ENCODE measurements around the gene SLC25A53.
A peak's percentile ranks its signal among the peaks of the same experiment; 100 is the strongest.
"Not testable (repeated sequence)": the region's sequence is repeated elsewhere in the genome, so short reads cannot be mapped to it uniquely, and the experiment has no call there.

Gene SLC25A53

GRCh38 chrX:104112326-104112951 is 44.4 kb downstream of the SLC25A53 start, which contains the start of gene ZCCHC18:
Gene ZCCHC18 (plus strand): TSS chrX:104112523. CDS start chrX:104114112, 1,589 bp downstream.
- Histone ChIP-seq H3K9me3 (no peaks in the 10 kb centered on the region), H3K27ac (no peak within 1 kb of the TSS), H3K36me3 (no peaks in the 10 kb centered on the region), H3K4me1 (ENCODE audit: control insufficient read depth in 1 of 2, insufficient read depth in 1 of 2, low read depth in 1 of 2, low read length in 1 of 2) (peaks cover 5 to 12% of the 10 kb centered on the region in 2 experiments), H3K4me3 (ENCODE audit: low read depth in 1 of 2, low read length in 1 of 2) (peak within 1 kb of the TSS; percentile 25 to 45), H3K27me3 (peaks cover 58% of the 10 kb centered on the region)
- TF ChIP-seq CTCF (IDR thresholded peaks at IDR 0.05): no peak

- not testable (repeated sequence) for H3K4me1 ChIP-seq (ENCODE audit: control insufficient read depth in 1 of 2, insufficient read depth in 1 of 2, low read depth in 1 of 2, low read length in 1 of 2); H3K4me3 ChIP-seq (ENCODE audit: low read depth in 1 of 2, low read length in 1 of 2); H3K27ac ChIP-seq; H3K36me3 ChIP-seq; H3K9me3 ChIP-seq
- peaks cover 58% of the 10 kb centered on the region for H3K27me3 ChIP-seq
Measured at GRCh38 chrX:104110491-104111240, 46.1 kb downstream of the SLC25A53 start.

- no peaks in the 10 kb centered on the region for H3K9me3 ChIP-seq
- no peak for TF ChIP-seq CTCF (IDR thresholded peaks at IDR 0.05)
- peaks cover 51% of the 10 kb centered on the region for H3K27me3 ChIP-seq
- no peak overlapping the region for H3K27ac ChIP-seq
- H3K36me3 ChIP-seq: no peaks in the 10 kb centered on the region
- peaks cover 4 to 10% of the 10 kb centered on the region in 2 experiments for H3K4me1 ChIP-seq (ENCODE audit: control insufficient read depth in 1 of 2, insufficient read depth in 1 of 2, low read depth in 1 of 2, low read length in 1 of 2)
- no peak overlapping the region for H3K4me3 ChIP-seq (ENCODE audit: low read depth in 1 of 2, low read length in 1 of 2)
Measured at GRCh38 chrX:104108955-104109354, 47.9 kb downstream of the SLC25A53 start.

GRCh38 chrX:104105330-104106262 is 51.2 kb downstream of the SLC25A53 start:
- Histone ChIP-seq H3K4me3 (ENCODE audit: low read depth in 1 of 2, low read length in 1 of 2) (no peak overlapping the region), H3K36me3 (no peaks in the 10 kb centered on the region), H3K27me3 (peaks cover 17% of the 10 kb centered on the region), H3K27ac (no peak overlapping the region), H3K9me3 (no peaks in the 10 kb centered on the region), H3K4me1 (ENCODE audit: control insufficient read depth in 1 of 2, insufficient read depth in 1 of 2, low read depth in 1 of 2, low read length in 1 of 2) (no peaks in the 10 kb centered on the region)
- TF ChIP-seq CTCF (IDR thresholded peaks at IDR 0.05): no peak

- Histone ChIP-seq H3K4me3 (ENCODE audit: low read depth in 1 of 2, low read length in 1 of 2) (no peak overlapping the region), H3K27me3 (peaks cover 8% of the 10 kb centered on the region), H3K9me3 (no peaks in the 10 kb centered on the region), H3K4me1 (ENCODE audit: control insufficient read depth in 1 of 2, insufficient read depth in 1 of 2, low read depth in 1 of 2, low read length in 1 of 2) (no peaks in the 10 kb centered on the region), H3K36me3 (no peaks in the 10 kb centered on the region), H3K27ac (no peak overlapping the region)
- no peak for TF ChIP-seq CTCF (IDR thresholded peaks at IDR 0.05)
Measured at GRCh38 chrX:104104676-104105075, 52.1 kb downstream of the SLC25A53 start.
